NCI-H1436 (cell line): Measurements from ENCODE around the gene CT45A9.
A peak's percentile ranks its signal among the peaks of the same experiment; 100 is the strongest.
"Not testable (repeated sequence)": the region's sequence is repeated elsewhere in the genome, so short reads cannot be mapped to it uniquely, and the experiment has no call there.

Source experiments
- DNase-seq: peaks from one replicate; lab custom pipeline; 2025; lab: John Stamatoyannopoulos, UW

The CT45A9 gene

GRCh38 chrX:135871712-135872111 is at the start of gene CT45A9:
Gene CT45A9, minus strand, starts transcription at chrX:135871812. Its CDS starts 3,751 bp downstream, at chrX:135868061.
- not testable (repeated sequence) for DNase-seq

- not testable (repeated sequence) for DNase-seq
Observed at GRCh38 chrX:135920516-135920915, 48.9 kb upstream of the CT45A9 start.

- DNase-seq: no peak
Observed at GRCh38 chrX:135914404-135914803, 42.8 kb upstream of the CT45A9 start.

GRCh38 chrX:135910251-135910650 is 38.6 kb upstream of the CT45A9 start:
- DNase-seq: no peak

GRCh38 chrX:135893294-135893817 is 21.7 kb upstream of the CT45A9 start, which contains the start of the genes CT45A10 and SAGE1:
Gene CT45A10, minus strand, starts transcription at chrX:135893444. Its CDS starts 8,100 bp downstream, at chrX:135885344.
Gene SAGE1, plus strand, starts transcription at chrX:135893716. Its CDS starts 2,527 bp downstream, at chrX:135896243.
- no peak for DNase-seq

- DNase-seq: no peak
Observed at GRCh38 chrX:135892781-135893180, 21.2 kb upstream of the CT45A9 start.

GRCh38 chrX:135890087-135890585 is 18.5 kb upstream of the CT45A9 start:
- DNase-seq: no peak

GRCh38 chrX:135888976-135889375 is 17.4 kb upstream of the CT45A9 start:
- peak; percentile 9 for DNase-seq

- DNase-seq: not testable (repeated sequence)
Observed at GRCh38 chrX:135888230-135888629, 16.6 kb upstream of the CT45A9 start.

- DNase-seq: not testable (repeated sequence)
Observed at GRCh38 chrX:135882741-135883140, 11.1 kb upstream of the CT45A9 start.

GRCh38 chrX:135854438-135854837 is 17.2 kb downstream of the CT45A9 start, which contains the start of gene CT45A8:
Gene CT45A8, minus strand, starts transcription at chrX:135854538. Its CDS starts 3,755 bp downstream, at chrX:135850783.
- not testable (repeated sequence) for DNase-seq

- not testable (repeated sequence) for DNase-seq
Observed at GRCh38 chrX:135837180-135837579, 34.4 kb downstream of the CT45A9 start, which contains the start of gene CT45A7. Gene CT45A7, minus strand, starts transcription at chrX:135837280. Its CDS starts 3,747 bp downstream, at chrX:135833533.

- not testable (repeated sequence) for DNase-seq
Observed at GRCh38 chrX:135819912-135820311, 51.7 kb downstream of the CT45A9 start, which contains the start of gene CT45A2. Gene CT45A2, minus strand, starts transcription at chrX:135820012. Its CDS starts 3,747 bp downstream, at chrX:135816265.
